Subcutaneous abdominal adipose tissue (tissue), 5 donors: Measurements from ENCODE around the gene PROZ.
"Not testable (repeated sequence)": the region's sequence is repeated elsewhere in the genome, so short reads cannot be mapped to it uniquely, and the experiment has no call there.

ENCODE experiments used
- H3K27ac ChIP-seq: one replicate; pipeline ENCODE4 v1.7.0; 2013; ENCODE audit warnings: low read depth, mild to moderate bottlenecking, inconsistent platforms, low read length, moderate library complexity
- H3K27me3 ChIP-seq, 5 donors: one replicate each; pipeline ENCODE4 v1.7.0; 2013; ENCODE audit warnings: low read length in 5 of 5, inconsistent platforms in 1 of 5; ENCODE audit not compliant: control insufficient read depth in 5 of 5, insufficient read depth in 4 of 5
- H3K36me3 ChIP-seq, 5 donors: one replicate each; pipeline ENCODE4 v1.7.0; 2013; ENCODE audit warnings: low read length in 5 of 5; ENCODE audit not compliant: control insufficient read depth in 5 of 5, insufficient read depth in 5 of 5
- H3K4me1 ChIP-seq, 5 donors: one replicate each; pipeline ENCODE4 v1.7.0; 2013; ENCODE audit warnings: low read length in 5 of 5, mild to moderate bottlenecking in 3 of 5, moderate library complexity in 1 of 5; ENCODE audit not compliant: control insufficient read depth in 5 of 5, insufficient read depth in 5 of 5
- H3K4me3 ChIP-seq, 5 donors: one replicate each; pipeline ENCODE4 v1.7.0; 2013; ENCODE audit warnings: low read length in 5 of 5, low read depth in 1 of 5
- H3K9ac ChIP-seq, 5 donors: one replicate each; pipeline ENCODE4 v1.7.0; 2013; ENCODE audit warnings: low read length in 5 of 5, mild to moderate bottlenecking in 4 of 5, moderate library complexity in 3 of 5
- H3K9me3 ChIP-seq, 5 donors: one replicate each; pipeline ENCODE4 v1.7.0; 2013; ENCODE audit warnings: low read length in 5 of 5; ENCODE audit not compliant: control insufficient read depth in 5 of 5
- donor health status: healthy.
- donor health status: healthy.
- donor health status: healthy.
- donor health status: healthy.
- donor health status: healthy.

PROZ gene

DNA sequence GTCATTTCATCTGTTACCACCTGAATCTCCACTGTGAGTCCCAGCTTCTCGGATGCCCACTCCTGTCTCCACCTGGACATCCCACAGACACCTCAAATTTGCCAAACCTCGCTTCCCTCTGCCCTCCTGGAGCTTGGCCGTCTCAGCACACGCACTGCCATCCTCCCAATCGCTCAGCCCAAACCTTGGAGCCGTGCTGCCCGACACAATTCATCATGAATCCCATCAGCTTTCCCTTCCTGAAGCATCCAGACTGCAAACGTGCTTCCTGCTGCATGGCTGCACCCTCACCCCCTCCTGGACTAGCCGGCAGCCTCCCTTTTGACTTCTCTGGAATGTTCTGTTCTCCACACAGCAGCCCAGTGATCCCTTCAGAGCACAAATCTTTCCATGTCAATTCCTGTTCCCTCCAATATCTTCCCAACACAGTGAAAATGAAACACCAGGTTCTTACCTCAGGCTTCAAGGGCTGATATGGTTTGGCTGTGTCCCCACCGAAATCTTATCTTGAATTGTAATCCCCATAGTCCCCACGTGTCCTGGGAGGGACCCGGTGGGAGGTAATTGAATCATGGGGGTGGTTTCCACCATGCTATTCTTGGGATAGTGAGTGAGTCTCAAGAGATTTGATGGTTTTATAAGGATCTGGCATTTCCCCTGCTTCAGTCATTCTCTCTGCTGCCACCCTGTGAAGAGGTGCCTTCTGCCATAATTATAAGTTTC, 1.1 kb upstream of the PROZ start:
- no peak overlapping the region for H3K9ac ChIP-seq
- no peak overlapping the region for H3K4me3 ChIP-seq
- H3K27me3 ChIP-seq = peaks cover 0 to 24% (median 12%) of the 10 kb centered on the region in 5 donors
- peaks cover 0 to 19% (median 18%) of the 10 kb centered on the region in 5 donors for H3K4me1 ChIP-seq
- no peaks in the 10 kb centered on the region for H3K9me3 ChIP-seq
- H3K36me3 ChIP-seq = no peaks in the 10 kb centered on the region
- no peak overlapping the region for H3K27ac ChIP-seq

DNA sequence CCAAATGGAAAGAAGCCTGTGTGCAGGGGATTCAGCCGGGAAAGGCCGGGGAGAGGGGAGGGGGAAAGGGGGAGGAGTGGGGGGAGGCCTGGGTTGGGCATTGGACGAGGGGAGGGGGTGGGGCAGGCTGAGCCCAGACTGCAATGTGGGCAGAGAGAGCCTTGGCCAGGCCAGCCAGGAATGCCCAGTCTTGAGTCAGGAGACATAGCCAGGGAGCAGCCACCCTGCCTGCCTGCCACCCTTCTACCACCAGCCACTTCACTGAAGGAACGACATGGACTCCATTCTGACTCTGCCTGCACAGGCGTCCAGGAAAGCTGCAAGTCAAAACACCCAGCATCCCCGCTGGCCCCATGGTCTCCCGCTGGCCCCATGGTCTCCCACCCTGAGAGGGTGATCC, 498 bp downstream of the PROZ start:
- Histone ChIP-seq H3K9ac (no peak overlapping the region), H3K27me3 (peaks cover 0 to 32% (median 18%) of the 10 kb centered on the region in 5 donors), H3K27ac (no peak overlapping the region), H3K4me3 (no peak overlapping the region), H3K9me3 (no peaks in the 10 kb centered on the region), H3K4me1 (peaks cover 0 to 5% (median 4%) of the 10 kb centered on the region in 5 donors), H3K36me3 (no peaks in the 10 kb centered on the region)

DNA sequence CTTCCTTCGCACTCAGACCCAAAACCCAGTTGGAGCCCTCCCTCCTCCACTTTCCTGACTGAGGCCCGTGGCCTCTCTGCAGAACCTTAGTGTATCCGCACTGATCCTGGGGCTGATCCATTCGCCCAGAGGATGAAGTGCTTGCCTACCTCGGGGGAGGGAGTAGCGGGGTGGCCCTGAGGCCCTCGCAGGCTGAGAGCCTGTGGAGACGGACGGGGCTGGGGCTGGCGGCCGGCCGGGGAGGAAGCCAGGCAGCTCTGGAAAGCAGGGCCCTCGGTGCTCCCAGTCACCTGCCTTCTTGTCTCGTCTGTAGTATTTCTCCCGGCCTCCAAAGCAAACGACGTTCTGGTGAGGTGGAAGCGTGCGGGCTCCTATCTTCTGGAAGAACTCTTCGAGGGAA, 1.3 kb downstream of the PROZ start:
- peaks cover 0 to 32% (median 22%) of the 10 kb centered on the region in 5 donors for H3K27me3 ChIP-seq
- H3K4me1 ChIP-seq = peaks cover 0 to under 1% (median 0%) of the 10 kb centered on the region in 5 donors
- H3K27ac ChIP-seq = no peak overlapping the region
- no peaks in the 10 kb centered on the region for H3K36me3 ChIP-seq
- H3K4me3 ChIP-seq = no peak overlapping the region
- no peak overlapping the region for H3K9ac ChIP-seq
- H3K9me3 ChIP-seq = no peaks in the 10 kb centered on the region

DNA sequence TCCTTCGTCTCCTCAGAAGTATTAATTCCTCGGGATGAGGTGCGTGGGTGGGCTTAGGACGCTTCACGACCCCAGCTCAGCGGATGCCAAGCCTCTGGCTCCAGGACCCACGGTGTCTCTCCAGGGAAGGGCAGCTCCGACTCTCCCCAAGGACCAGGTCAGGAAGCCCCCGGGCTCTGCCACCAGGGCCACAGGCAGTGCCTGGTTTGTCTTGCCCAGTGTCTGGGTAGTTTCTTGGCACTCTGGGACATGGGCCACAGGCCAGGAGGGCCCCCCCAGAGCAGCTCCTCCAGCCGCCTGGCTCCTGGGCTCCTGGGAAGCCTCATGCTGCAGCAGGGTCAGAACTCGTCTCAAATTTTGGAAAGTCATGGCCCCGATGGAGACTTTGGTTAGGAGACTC, 2.5 kb downstream of the PROZ start:
- no peaks in the 10 kb centered on the region for H3K4me1 ChIP-seq
- no peak overlapping the region for H3K4me3 ChIP-seq
- no peaks in the 10 kb centered on the region for H3K9me3 ChIP-seq
- H3K36me3 ChIP-seq = no peaks in the 10 kb centered on the region
- peaks cover 0 to 32% (median 22%) of the 10 kb centered on the region in 5 donors for H3K27me3 ChIP-seq
- no peak overlapping the region for H3K27ac ChIP-seq
- H3K9ac ChIP-seq = no peak overlapping the region

DNA sequence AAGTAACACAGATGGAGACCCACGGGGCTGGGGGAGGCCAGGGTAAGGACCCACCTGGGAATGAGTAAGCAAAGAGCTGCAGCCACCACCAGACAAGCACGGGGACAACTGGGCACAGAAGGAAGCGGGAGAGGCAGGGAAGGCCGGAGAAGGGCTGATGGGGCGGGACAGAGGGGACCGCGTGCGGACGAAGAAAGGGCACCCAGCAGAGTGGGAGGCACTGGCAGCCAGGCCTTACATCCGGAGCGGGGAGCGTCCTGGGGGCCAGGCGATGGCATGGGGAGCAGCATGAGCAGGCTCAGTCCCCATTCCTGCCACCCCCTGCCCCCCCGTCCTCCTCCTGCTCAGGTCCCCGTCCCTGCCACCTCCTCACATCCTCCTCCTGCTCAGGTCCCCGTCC, 3.0 kb downstream of the PROZ start:
- H3K9me3 ChIP-seq = no peaks in the 10 kb centered on the region
- H3K4me1 ChIP-seq = no peaks in the 10 kb centered on the region
- peaks cover 0 to 32% (median 22%) of the 10 kb centered on the region in 5 donors for H3K27me3 ChIP-seq
- H3K9ac ChIP-seq = no peak overlapping the region
- H3K27ac ChIP-seq = no peak overlapping the region
- H3K36me3 ChIP-seq = no peaks in the 10 kb centered on the region
- no peak overlapping the region for H3K4me3 ChIP-seq

DNA sequence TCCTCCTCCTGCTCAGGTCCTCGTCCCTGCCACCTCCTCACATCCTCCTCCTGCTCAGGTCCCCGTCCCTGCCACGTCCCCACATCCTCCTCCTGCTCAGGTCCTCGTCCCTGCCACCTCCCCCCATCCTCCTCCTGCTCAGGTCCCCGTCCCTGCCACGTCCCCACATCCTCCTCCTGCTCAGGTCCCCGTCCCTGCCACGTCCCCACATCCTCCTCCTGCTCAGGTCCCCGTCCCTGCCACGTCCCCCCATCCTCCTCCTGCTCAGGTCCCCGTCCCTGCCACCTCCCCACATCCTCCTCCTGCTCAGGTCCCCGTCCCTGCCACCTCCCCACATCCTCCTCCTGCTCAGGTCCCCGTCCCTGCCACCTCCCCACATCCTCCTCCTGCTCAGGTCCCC, 3.5 kb downstream of the PROZ start:
- not testable (repeated sequence) for H3K4me1 ChIP-seq, H3K4me3 ChIP-seq, H3K9me3 ChIP-seq, H3K36me3 ChIP-seq, H3K9ac ChIP-seq, H3K27ac ChIP-seq
- H3K27me3 ChIP-seq = peaks cover 0 to 32% (median 22%) of the 10 kb centered on the region in 5 donors

DNA sequence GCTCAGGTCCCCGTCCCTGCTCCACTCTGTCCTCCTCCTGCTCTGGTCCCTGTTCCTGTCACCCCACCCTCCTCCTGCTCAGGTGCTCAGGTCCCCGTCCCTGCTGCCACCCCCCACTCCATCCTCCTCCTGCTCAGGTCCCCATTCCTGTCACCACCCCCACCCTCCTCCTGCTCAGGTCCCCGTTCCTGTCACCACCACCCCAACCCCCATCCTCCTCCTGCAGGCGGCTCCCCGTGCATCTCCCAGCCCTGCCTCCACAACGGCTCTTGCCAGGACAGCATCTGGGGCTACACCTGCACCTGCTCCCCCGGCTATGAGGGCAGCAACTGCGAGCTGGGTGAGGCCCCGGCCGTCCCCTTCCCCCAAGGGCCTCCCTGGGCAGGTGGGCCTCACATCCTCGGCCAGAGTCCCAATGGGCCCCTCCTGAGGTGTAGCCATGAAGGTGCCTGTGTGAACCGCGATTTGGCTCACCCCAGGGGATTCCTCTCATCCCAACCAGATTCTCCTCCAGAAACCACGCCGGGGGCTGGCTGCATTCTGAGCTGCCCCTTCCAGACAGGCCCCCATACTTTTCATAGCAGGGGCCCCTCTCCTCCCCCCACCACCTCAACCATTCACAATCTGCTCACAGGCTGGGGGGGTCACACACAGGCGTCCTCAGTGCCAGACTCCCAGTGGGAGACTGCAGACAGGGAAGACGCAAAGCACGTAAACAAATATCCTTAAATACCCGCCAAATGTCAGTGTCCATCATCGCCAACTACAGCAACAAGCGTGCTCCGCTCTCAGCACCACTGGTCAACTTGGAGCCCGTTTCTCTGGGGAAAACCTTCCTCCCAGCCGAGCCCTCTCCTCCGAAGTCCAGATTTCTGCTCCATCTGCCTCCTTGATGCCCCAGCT, 4.6 kb downstream of the PROZ start:
- H3K4me3 ChIP-seq = no peak overlapping the region
- no peak overlapping the region for H3K27ac ChIP-seq
- no peak overlapping the region for H3K9ac ChIP-seq
- no peaks in the 10 kb centered on the region for H3K36me3 ChIP-seq
- peaks cover 0 to 6% (median 0%) of the 10 kb centered on the region in 5 donors for H3K9me3 ChIP-seq
- peaks cover 0 to 32% (median 22%) of the 10 kb centered on the region in 5 donors for H3K27me3 ChIP-seq
- no peaks in the 10 kb centered on the region for H3K4me1 ChIP-seq

DNA sequence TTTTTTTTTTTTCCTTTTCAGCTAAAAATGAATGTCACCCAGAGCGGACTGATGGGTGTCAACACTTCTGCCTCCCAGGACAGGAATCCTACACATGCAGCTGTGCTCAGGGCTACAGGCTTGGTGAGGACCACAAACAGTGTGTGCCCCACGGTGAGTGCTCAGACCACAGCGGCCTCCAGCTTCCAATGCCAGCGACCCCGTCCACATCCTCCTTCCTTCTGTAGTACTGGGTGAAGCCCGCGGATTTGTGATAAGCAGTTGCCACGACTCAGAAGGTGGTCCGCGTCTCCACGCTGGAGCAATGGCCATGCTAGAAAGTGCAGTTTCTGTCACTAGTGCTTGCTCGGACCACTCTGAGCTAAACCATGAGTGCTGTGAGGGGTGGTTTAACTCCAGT, 6.0 kb downstream of the PROZ start:
- no peak overlapping the region for H3K9ac ChIP-seq

DNA sequence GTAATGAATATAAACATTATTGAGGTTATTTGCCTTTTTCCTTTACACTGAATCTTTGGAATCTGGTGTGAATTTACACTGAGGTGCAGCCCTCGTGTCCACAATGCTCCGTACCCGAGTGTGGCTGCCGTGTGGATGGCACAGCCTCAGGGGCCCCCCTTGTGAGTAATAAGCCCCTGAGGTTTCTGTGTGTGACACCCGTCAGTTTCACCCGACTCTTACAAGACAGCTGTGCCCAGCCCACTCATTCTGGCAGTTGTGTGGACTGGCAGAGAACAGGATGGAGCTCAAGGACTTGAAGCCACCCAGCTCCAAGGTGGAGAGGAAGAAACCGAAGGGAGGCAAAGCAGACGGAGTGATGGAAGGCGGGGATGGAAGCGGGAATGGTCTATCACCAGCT, 7.8 kb downstream of the PROZ start:
- peaks cover 0 to 7% (median 3%) of the 10 kb centered on the region in 5 donors for H3K36me3 ChIP-seq
- H3K27me3 ChIP-seq = peaks cover 0 to 17% (median 10%) of the 10 kb centered on the region in 5 donors
- H3K9ac ChIP-seq = no peak overlapping the region
- peaks cover 0 to 8% (median 0%) of the 10 kb centered on the region in 5 donors for H3K9me3 ChIP-seq
- no peaks in the 10 kb centered on the region for H3K4me1 ChIP-seq
- no peak overlapping the region for H3K27ac ChIP-seq
- no peak overlapping the region for H3K4me3 ChIP-seq

More for the DNA sequence above, 6.0 kb downstream of the PROZ start:
- Histone ChIP-seq H3K36me3 (peaks cover 0 to 3% (median 0%) of the 10 kb centered on the region in 5 donors), H3K9me3 (peaks cover 0 to 8% (median 0%) of the 10 kb centered on the region in 5 donors), H3K4me1 (no peaks in the 10 kb centered on the region), H3K27ac (no peak overlapping the region), H3K4me3 (no peak overlapping the region), H3K27me3 (peaks cover 0 to 23% (median 22%) of the 10 kb centered on the region in 5 donors)

DNA sequence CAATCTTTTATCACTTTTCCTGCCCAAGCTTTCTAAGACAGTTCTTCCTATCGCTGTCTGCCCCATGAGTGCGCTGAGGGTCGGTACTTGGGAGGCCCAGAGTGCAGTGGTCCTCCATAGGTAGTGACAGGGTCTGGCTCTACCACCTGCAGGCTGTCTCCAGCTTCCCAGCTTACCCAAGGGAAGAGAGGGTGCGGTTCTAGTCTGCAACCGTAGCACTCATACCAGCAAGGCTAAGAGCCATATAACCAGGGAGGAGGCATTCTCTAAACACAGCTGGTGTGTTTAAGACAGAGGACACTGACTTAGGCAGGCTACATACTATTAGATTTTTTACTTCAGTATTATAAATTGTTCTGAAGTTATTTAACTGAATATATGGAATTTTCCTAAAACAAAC, 8.2 kb downstream of the PROZ start:
- H3K9ac ChIP-seq = no peak overlapping the region
- H3K9me3 ChIP-seq = peaks cover 0 to 8% (median 0%) of the 10 kb centered on the region in 5 donors
- no peak overlapping the region for H3K27ac ChIP-seq
- no peak overlapping the region for H3K4me3 ChIP-seq
- H3K27me3 ChIP-seq = peaks cover 0 to 15% (median 8%) of the 10 kb centered on the region in 5 donors
- no peaks in the 10 kb centered on the region for H3K4me1 ChIP-seq
- peaks cover 0 to 11% (median 7%) of the 10 kb centered on the region in 5 donors for H3K36me3 ChIP-seq
